Germinal center (tissue), 1 donor: Measurements from ENCODE around the gene FGF3.
"Not testable (repeated sequence)": the region's sequence is repeated elsewhere in the genome, so short reads cannot be mapped to it uniquely, and the experiment has no call there.

Source experiments
- DNase-seq: peaks from one replicate; pipeline ENCODE4 v3.0.0; 2012; ENCODE audit warnings: mixed read lengths, low spot score

FGF3 gene

DNA sequence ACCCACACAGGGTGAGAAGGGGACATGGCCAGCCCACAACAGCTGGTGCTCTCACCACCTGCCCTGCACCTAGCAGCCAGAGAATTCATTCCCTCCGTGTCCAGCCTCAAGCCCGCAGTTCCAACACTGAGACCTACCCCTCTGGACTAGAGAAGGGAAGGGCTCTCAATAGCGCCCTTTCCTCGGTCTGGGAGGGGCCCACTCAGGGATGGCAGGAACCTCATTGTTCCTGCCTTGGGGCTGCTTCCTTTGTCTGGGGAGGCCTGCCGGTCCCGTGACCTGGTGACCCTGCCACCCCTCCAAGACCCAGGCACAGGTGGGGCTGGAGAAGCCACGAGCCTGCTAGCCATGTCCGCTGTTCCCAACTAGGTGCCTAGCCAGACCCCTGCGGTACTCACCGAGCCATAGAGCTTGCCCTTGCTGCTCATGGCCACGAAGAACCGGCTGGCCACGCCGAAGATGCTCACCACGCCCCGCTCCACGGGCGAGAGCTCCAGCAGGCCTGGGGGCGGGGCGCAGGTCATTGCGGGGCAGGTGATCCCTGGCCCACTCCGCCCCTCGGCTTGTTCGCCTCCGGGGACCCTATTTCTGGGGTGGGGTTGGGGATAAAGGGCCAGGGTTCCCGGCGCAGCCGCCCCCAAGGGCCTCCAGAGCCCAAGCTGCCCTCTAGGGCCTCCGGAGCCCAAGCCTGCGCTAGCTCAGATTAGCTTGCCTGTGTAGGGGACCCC, 45.4 kb downstream of the FGF3 start:
- no peak for DNase-seq

DNA sequence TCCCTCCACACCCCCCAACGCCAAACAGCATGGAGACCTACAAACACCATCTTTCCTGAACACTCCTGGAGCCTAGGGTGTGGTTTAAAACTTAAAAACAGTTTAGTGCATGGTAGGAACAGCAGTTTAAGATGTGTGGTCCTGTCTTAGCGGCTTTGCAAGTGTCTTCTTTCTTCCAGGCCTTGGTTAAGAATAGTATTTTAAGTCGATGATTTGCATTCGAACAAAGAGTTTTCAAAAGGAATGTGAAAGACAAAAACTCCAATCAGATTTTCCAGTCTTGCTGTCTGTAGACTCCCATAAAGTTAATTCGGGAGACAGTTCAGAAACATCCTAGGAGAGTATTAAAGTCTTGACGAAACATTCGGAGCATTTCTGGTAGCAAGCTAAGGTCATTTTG, 47.8 kb downstream of the FGF3 start:
- DNase-seq, result no peak

DNA sequence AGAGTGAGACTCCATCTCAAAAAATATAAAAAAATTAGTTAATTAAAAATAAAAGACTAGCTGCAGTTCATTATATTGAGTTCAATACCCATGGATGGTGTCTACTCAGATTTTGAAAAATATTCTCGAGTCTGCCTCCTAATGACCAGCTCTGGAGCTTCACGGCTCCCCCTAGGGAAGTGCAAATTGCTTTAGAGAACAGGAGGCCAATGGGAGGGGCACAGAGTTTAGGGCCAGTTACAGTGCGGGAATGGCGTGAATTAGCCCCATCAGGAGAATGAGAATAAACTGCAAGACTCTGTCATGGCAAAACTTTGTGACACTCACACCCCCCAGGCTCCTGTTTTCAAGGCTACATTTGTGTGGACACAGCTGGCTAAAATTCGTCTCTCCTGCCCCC, 48.7 kb downstream of the FGF3 start:
- DNase-seq, result no peak

DNA sequence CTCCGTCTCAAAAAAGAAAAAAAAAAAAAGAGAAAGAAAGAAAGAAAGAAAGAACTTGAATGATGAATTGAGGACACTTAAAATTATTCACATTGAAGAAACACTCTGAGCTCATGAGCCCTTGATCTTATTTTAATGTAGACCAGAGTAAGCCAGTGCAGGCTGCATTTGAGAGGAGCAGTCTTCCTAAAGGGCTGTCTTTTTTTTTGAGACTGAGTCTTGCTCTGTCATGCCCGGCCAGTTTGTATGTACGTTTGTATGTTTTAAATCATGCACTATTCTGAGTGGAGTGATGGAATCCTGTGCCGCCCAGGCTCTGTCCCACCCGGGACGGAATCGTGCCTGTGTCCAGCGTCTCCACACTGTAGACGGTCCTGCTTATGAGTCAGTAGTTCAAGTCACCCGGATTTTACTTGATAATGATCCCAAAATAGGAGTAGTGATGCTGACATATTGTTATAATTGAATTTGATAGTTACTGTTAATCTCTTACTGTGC, 53.7 kb downstream of the FGF3 start:
- DNase-seq, result no peak

DNA sequence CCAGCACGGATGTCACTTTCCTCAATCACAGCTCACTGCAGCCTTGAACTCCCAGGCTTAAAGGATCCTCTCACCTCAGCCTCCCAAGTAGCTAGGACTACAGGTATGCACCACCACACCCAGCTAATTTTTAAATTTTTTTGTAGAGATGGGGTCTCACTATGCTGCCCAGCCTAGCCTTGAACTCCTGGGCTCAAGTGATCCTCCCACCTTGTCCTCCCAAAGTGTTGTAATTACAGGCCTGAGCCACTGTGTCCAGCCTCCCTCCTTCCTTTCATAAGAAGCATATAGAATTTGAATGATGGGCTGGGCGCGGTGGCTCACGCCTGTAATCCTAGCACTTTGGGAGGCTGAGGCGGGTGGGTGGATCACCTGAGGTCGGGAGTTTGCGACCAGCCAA, 54.3 kb downstream of the FGF3 start:
- DNase-seq, result not testable (repeated sequence)

DNA sequence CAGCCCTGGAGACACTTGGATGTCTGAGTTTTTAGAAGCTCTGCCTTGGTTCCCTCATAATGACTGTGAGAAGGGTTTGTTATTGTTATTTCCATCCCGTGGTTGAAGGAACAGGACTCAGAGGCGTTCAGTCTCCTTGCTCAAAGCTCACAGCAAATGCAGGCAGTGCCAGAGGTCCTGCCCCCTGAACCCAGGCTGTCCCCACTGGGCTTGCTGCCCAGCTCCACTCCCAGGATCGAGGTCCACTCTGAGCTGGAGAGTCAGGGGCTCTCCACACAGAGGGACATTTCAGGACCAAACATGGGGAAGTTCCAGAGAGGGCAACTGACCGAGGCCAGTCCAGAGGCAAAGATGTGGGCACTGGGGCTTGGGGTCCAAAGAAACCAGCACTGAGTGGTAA, 58.9 kb downstream of the FGF3 start:
- no peak for DNase-seq
